Astrocyte of the cerebellum (primary cell): ENCODE data around the gene SECISBP2L.
A peak's percentile ranks its signal among the peaks of the same experiment; 100 is the strongest.
"Not testable (repeated sequence)": the region's sequence is repeated elsewhere in the genome, so short reads cannot be mapped to it uniquely, and the experiment has no call there.

ENCODE experiments used
- DNase-seq: peaks from one replicate; pipeline ENCODE4 v3.0.0-alpha.2; 2011; ENCODE audit warnings: low read depth
- H3K4me3 ChIP-seq: 2 replicates; pipeline ENCODE4 v1.5.1; 2011; ENCODE audit warnings: mild to moderate bottlenecking, low read depth, low read length, moderate library complexity
- CTCF ChIP-seq: IDR thresholded peaks from 2 replicates; pipeline ENCODE4 v1.5.1; 2012; ENCODE audit warnings: low read length, low read depth, moderate library complexity, mild to moderate bottlenecking; ENCODE audit errors: missing control alignments
- in situ Hi-C: cut with HindIII; loops from 2 replicates; pipeline ENCODE4 v1.10.0; 2017; ENCODE audit warnings: low sequenced_read_pairs

Gene SECISBP2L

DNA sequence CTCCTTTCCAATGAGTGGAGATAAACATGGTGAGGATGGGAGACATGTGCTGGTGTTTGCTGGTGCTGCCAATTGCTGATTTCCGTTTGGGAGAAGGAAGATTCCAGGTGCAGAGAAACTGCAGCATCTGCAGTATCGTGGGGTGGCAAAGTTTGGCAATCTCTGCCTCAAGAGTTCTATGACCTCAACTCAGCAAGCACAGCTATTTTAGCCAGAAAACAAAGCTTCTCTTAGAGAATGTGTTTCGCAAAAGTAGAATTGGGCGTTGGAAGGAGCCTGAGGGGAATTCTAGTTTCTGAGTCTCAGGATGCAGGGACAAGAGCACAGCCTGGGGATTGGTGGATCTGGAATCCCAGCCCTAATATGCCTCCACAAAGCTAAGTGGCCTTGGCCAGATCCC lies 64.3 kb downstream of the SECISBP2L start:
- no peak for TF ChIP-seq CTCF
- DNase-seq, result no peak
- in situ Hi-C loops, result no loop called here
- no peak overlapping the region for H3K4me3 ChIP-seq

DNA sequence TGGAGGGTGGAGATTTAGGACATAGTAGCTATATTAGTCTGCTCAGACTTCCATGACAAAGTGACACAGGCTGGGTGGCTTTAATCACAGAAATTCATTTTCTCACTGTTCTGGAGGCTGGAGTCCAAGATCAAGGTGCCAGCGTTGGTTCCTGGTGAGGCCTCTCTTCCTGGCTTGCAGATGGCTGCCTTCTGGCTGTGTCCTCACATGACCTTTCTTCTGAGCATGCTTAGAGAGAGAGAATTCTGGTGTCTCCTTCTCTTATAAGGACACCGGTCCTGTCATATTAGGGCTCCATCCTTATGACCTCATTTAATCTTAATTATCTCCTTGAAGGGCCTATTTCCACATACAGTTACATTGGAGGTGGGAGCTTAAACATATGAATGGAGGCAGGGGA lies 67.6 kb downstream of the SECISBP2L start:
- H3K4me3 ChIP-seq, result no peak overlapping the region
- in situ Hi-C loops, result no loop called here

GRCh38 chr15:48976444-48977088 lies 69.7 kb downstream of the SECISBP2L start:
- in situ Hi-C loops, result no loop called here
- no peak overlapping the region for H3K4me3 ChIP-seq
- no peak for DNase-seq
- TF ChIP-seq CTCF, result no peak

More for the DNA sequence above, 67.6 kb downstream of the SECISBP2L start:
- TF ChIP-seq CTCF, result no peak
- no peak for DNase-seq

GRCh38 chr15:48975472-48976419 lies 70.5 kb downstream of the SECISBP2L start:
- peak; percentile 74 for TF ChIP-seq CTCF
- H3K4me3 ChIP-seq, result peak overlapping the region; percentile 35
- peak; percentile 37 for DNase-seq
- in situ Hi-C loops, result no loop called here

- TF ChIP-seq CTCF, result peak; percentile 20
- no peak for DNase-seq
- in situ Hi-C loops, result loop anchor here (5.0 kb wide), 1 partner anchor 98 kb away; the partner anchor contains the start of gene EID1
- no peak overlapping the region for H3K4me3 ChIP-seq
Measured at GRCh38 chr15:48974882-48975281, 71.4 kb downstream of the SECISBP2L start.

GRCh38 chr15:48972750-48973503 lies 73.3 kb downstream of the SECISBP2L start:
- H3K4me3 ChIP-seq, result no peak overlapping the region
- no peak for DNase-seq
- in situ Hi-C loops, result loop anchor here (5.0 kb wide), 1 partner anchor 96 kb away; the partner anchor contains the start of gene EID1
- no peak for TF ChIP-seq CTCF

DNA sequence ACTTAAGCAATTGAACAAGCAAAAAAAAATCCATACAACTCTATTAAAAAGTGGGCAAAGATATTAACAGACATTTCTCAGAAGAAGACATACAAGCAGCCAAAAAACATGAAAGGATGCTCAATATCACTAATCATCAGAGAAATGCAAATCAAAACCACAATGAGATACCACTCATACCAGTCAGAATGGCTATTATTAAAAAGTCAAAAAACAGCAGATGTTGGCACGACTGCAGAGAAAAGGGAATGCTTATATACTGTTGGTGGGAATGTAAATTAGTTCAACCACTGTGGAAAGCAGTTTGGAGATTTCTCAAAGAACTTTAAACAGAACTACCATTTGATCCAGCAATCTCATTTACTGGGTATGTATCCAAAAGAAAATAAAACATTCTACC lies 75.3 kb downstream of the SECISBP2L start:
- H3K4me3 ChIP-seq, result not testable (repeated sequence)
- in situ Hi-C loops, result loop anchor here (5.0 kb wide), 1 partner anchor 94 kb away; the partner anchor contains the start of gene EID1
- peak; percentile 65 for DNase-seq
